Small intestine (tissue), 7 donors: ENCODE data around the gene DQX1. TPM values are rescaled to one million over a fixed set of nuclear protein-coding genes. Genes with fewer than 3 reads are reported as not detected.

Experiments used
- DNase-seq, 2 donors: peaks; one replicate each; pipeline versions ENCODE4 v3.0.0 to v3.0.0-alpha.2; 2013
- FAIRE-seq: peaks from 2 replicates; lab custom pipeline; 2012; peaks lifted over from hg19 to GRCh38; lab: Jason Lieb, UNC
- H3K27ac ChIP-seq, 3 donors: one replicate each; pipeline ENCODE4 v1.5.1; 2013; ENCODE audit warnings: low read length in 2 of 3, mild to moderate bottlenecking in 2 of 3, control low read depth in 1 of 3, inconsistent platforms in 1 of 3, low read depth in 1 of 3, moderate library complexity in 1 of 3
- H3K27me3 ChIP-seq, 3 donors: one replicate each; pipeline ENCODE4 v1.6.1; 2013; ENCODE audit warnings: low read length in 3 of 3, inconsistent platforms in 1 of 3; ENCODE audit not compliant: control insufficient read depth in 3 of 3, insufficient read depth in 3 of 3
- H3K36me3 ChIP-seq, 3 donors: one replicate each; pipeline ENCODE4 v1.6.1; 2013; ENCODE audit warnings: low read length in 3 of 3, inconsistent platforms in 1 of 3, low read depth in 1 of 3, mild to moderate bottlenecking in 1 of 3, moderate library complexity in 1 of 3; ENCODE audit not compliant: control insufficient read depth in 3 of 3, insufficient read depth in 2 of 3
- H3K4me1 ChIP-seq, 3 donors: one replicate each; pipeline ENCODE4 v1.6.1; 2013; ENCODE audit warnings: low read length in 2 of 3, inconsistent platforms in 1 of 3, low read depth in 1 of 3, mild to moderate bottlenecking in 1 of 3, moderate library complexity in 1 of 3; ENCODE audit not compliant: control insufficient read depth in 3 of 3, insufficient read depth in 2 of 3
- H3K4me3 ChIP-seq, 3 donors: one replicate each; pipeline ENCODE4 v1.5.1; 2013; ENCODE audit warnings: low read length in 3 of 3, control low read depth in 1 of 3, inconsistent platforms in 1 of 3, low read depth in 1 of 3, mild to moderate bottlenecking in 1 of 3, moderate library complexity in 1 of 3
- H3K9me3 ChIP-seq, 2 donors: one replicate each; pipeline ENCODE4 v1.6.1; 2013; ENCODE audit warnings: low read depth in 1 of 2, low read length in 1 of 2; ENCODE audit not compliant: control insufficient read depth in 2 of 2, insufficient read depth in 1 of 2
- WGBS, 3 donors: extraction: QIAGEN DNeasy Blood & Tissue Kit; methylation state at CpG; one replicate each; pipeline ENCODE4 v1.1.7; 2013; 5-methylcytosine and 5-hydroxymethylcytosine counted together
- polyA plus RNA-seq, 4 donors: library from polyadenylated mRNA; stranded (reverse) in 3 of 4; unstranded in 1 of 4; fragments of 200-250 nt in 3 of 4; fragments of 120-200 nt in 1 of 4; gene quantifications; one replicate each; pipeline versions ENCODE4 v1.2.1 to v1.2.3, GENCODE V29; 2013
- donor health status: healthy with polysubstance abuse.
- donor health status: control.
- donor health status: control.
- donor health status: Bipolar disorder and iron deficiency.
- donor health status: healthy.

Gene DQX1
- polyA plus RNA-seq, 4 donors = 15.8 to 106 (median 39.6) TPM

- Histone ChIP-seq H3K4me3 (peak overlapping the region in 2 of 3 donors; percentile 28 to 31), H3K36me3 (peaks cover 3 to 39% (median 12%) of the 10 kb centered on the region in 3 donors), H3K27ac (peak overlapping the region in 2 of 3 donors; percentile 57 to 73), H3K4me1 (peaks cover 0 to 18% (median 5%) of the 10 kb centered on the region in 3 donors), H3K27me3 (peaks cover 0 to 7% (median 0%) of the 10 kb centered on the region in 3 donors), H3K9me3 (peaks cover 0 to 6% of the 10 kb centered on the region in 2 donors)
- DNase-seq (no peak), FAIRE-seq (no peak)
- 92 to 95% (median 93%) methylated on average over 10 of the region's 10 CpGs for WGBS, 3 donors
Measured at GRCh38 chr2:74524955-74525716, 895 bp downstream of the DQX1 start.

GRCh38 chr2:74524005-74524404, 2.0 kb downstream of the DQX1 start:
- no peak for DNase-seq
- Histone ChIP-seq H3K9me3 (peaks cover 0 to 6% of the 10 kb centered on the region in 2 donors), H3K4me3 (no peak overlapping the region), H3K36me3 (peaks cover 3 to 43% (median 14%) of the 10 kb centered on the region in 3 donors), H3K27ac (no peak overlapping the region), H3K27me3 (peaks cover 0 to 16% (median 0%) of the 10 kb centered on the region in 3 donors), H3K4me1 (peaks cover 0 to 18% (median 5%) of the 10 kb centered on the region in 3 donors)
- 88 to 94% (median 91%) methylated on average over 9 of the region's 9 CpGs for WGBS, 3 donors
- no peak for FAIRE-seq

GRCh38 chr2:74522516-74522915, 3.5 kb downstream of the DQX1 start:
- 82 to 89% (median 85%) methylated on average over 3 of the region's 3 CpGs for WGBS, 3 donors
- H3K27ac ChIP-seq = no peak overlapping the region
- no peak overlapping the region for H3K4me3 ChIP-seq
- DNase-seq = no peak
- no peak for FAIRE-seq
- peaks cover 0 to 31% (median 15%) of the 10 kb centered on the region in 3 donors for H3K36me3 ChIP-seq
- H3K27me3 ChIP-seq = peaks cover 0 to 30% (median 7%) of the 10 kb centered on the region in 3 donors
- peaks cover 0 to 6% of the 10 kb centered on the region in 2 donors for H3K9me3 ChIP-seq
- H3K4me1 ChIP-seq = peaks cover 0 to 10% (median 0%) of the 10 kb centered on the region in 3 donors

- Histone ChIP-seq H3K27ac (no peak overlapping the region), H3K4me1 (peaks cover 0 to 13% (median 9%) of the 10 kb centered on the region in 3 donors), H3K4me3 (peak overlapping the region in 1 of 3 donors; percentile 35), H3K36me3 (peaks cover 0 to 7% (median 6%) of the 10 kb centered on the region in 3 donors), H3K9me3 (peaks cover 0 to 8% of the 10 kb centered on the region in 2 donors), H3K27me3 (peaks cover 9 to 87% (median 42%) of the 10 kb centered on the region in 3 donors)
- 77 to 84% (median 82%) methylated on average over 13 of the region's 13 CpGs for WGBS, 3 donors
- FAIRE-seq (no peak), DNase-seq (no peak)
Measured at GRCh38 chr2:74516650-74517049, 9.4 kb downstream of the DQX1 start.

GRCh38 chr2:74515981-74516633, 9.9 kb downstream of the DQX1 start:
- peaks cover 0 to 8% of the 10 kb centered on the region in 2 donors for H3K9me3 ChIP-seq
- H3K27me3 ChIP-seq = peaks cover 9 to 93% (median 47%) of the 10 kb centered on the region in 3 donors
- H3K27ac ChIP-seq = no peak overlapping the region
- DNase-seq = peak; percentile 65 to 78
- peak overlapping the region in 2 of 3 donors; percentile 35 for H3K4me3 ChIP-seq
- WGBS, 3 donors = 4 to 9% (median 9%) methylated on average over 51 to 72 of the region's 72 CpGs
- H3K36me3 ChIP-seq = peaks cover 0 to 7% (median 6%) of the 10 kb centered on the region in 3 donors
- no peak for FAIRE-seq
- peaks cover 0 to 13% (median 9%) of the 10 kb centered on the region in 3 donors for H3K4me1 ChIP-seq

- peaks cover 0 to 13% (median 9%) of the 10 kb centered on the region in 3 donors for H3K4me1 ChIP-seq
- no peak overlapping the region for H3K27ac ChIP-seq
- peaks cover 9 to 95% (median 49%) of the 10 kb centered on the region in 3 donors for H3K27me3 ChIP-seq
- peaks cover 0 to 8% of the 10 kb centered on the region in 2 donors for H3K9me3 ChIP-seq
- WGBS, 3 donors = 3 to 6% (median 4%) methylated on average over 52 to 60 of the region's 60 CpGs
- no peak for FAIRE-seq
- H3K4me3 ChIP-seq = peak overlapping the region in 2 of 3 donors; percentile 35
- H3K36me3 ChIP-seq = peaks cover 0 to 7% (median 6%) of the 10 kb centered on the region in 3 donors
- DNase-seq = peak; percentile 27 to 68
Measured at GRCh38 chr2:74515271-74515980, 10.6 kb downstream of the DQX1 start.

- Histone ChIP-seq H3K27ac (peak within 1 kb of the TSS in 1 of 3 donors; percentile 11), H3K4me1 (peaks cover 0 to 13% (median 9%) of the 10 kb centered on the region in 3 donors), H3K36me3 (peaks cover 0 to 7% (median 3%) of the 10 kb centered on the region in 3 donors), H3K9me3 (peaks cover 0 to 8% of the 10 kb centered on the region in 2 donors), H3K4me3 (peak within 1 kb of the TSS in 1 of 3 donors; percentile 10), H3K27me3 (peaks cover 9 to 96% (median 49%) of the 10 kb centered on the region in 3 donors)
- WGBS, 3 donors = 2 to 3% (median 3%) methylated on average over 74 to 82 of the region's 82 CpGs
- DNase-seq (peak in 1 of 2 donors; percentile 40), FAIRE-seq (no peak)
Measured at GRCh38 chr2:74514368-74515270, 11.4 kb downstream of the DQX1 start, which contains the start of gene TLX2. Gene TLX2 (plus strand): TSS chr2:74514450. CDS start chr2:74514807, 357 bp downstream.
